ENCODE data around the gene CUX1.

Gene CUX1

GRCh38 chr7:102099474-102099873 is 282.0 kb downstream of the CUX1 start:
- no peak for FAIRE-seq

GRCh38 chr7:102101111-102101551 is 283.7 kb downstream of the CUX1 start:
- no peak for FAIRE-seq
- DNase-seq (ENCODE audit: extremely low spot score, insufficient read length, low read depth), result no peak

More at GRCh38 chr7:102099474-102099873, 282.0 kb downstream of the CUX1 start:
- DNase-seq (ENCODE audit: extremely low spot score, insufficient read length, low read depth), result no peak

GRCh38 chr7:102101926-102102325 is 284.5 kb downstream of the CUX1 start:
- no peak for DNase-seq (ENCODE audit: extremely low spot score, insufficient read length, low read depth)
- no peak for FAIRE-seq

GRCh38 chr7:102103027-102103372 is 285.6 kb downstream of the CUX1 start:
- FAIRE-seq (no peak), DNase-seq (ENCODE audit: extremely low spot score, insufficient read length, low read depth) (no peak)

DNA sequence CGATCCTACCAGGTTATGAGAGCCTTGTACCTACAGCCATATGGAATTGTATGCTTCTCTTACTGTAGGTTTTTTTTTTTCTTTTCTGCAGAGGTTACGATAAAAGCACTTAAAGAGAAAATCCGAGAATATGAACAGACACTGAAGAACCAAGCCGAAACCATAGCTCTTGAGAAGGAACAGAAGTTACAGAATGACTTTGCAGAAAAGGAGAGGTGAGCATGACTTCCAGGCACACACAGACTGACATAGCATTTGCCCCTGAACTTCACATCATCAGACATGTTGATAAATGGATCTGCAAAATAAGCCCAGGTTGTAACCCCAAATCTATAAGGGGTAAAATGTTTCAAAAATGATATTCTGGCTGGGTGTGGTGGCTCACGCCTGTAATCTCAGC is 286.8 kb downstream of the CUX1 start:
- no peak for FAIRE-seq
- no peak for DNase-seq (ENCODE audit: extremely low spot score, insufficient read length, low read depth)

DNA sequence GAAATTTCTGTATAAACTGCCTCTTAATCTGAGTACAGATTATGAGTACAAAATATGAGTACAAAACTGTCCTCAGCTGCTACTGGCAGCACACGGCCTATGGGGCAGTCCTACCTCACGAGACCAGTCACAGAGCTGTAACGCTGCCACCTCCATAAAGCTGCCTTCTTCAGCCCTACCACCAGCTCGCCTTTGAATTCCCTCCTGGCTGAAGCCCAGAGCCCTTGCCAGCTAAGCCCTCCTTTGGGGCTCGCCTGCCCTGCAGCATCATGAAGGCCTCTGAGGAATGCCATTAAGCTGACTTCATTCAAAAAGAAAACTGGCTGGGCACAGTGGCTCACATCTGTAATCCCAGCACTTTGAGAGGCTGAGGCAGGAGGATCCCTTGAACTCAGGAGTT is 289.2 kb downstream of the CUX1 start:
- no peak for DNase-seq (ENCODE audit: extremely low spot score, insufficient read length, low read depth)

GRCh38 chr7:102107474-102108104 is 290.2 kb downstream of the CUX1 start:
- DNase-seq (ENCODE audit: extremely low spot score, insufficient read length, low read depth) (no peak), FAIRE-seq (no peak)

More for the DNA sequence above, 289.2 kb downstream of the CUX1 start:
- FAIRE-seq, result no peak

DNA sequence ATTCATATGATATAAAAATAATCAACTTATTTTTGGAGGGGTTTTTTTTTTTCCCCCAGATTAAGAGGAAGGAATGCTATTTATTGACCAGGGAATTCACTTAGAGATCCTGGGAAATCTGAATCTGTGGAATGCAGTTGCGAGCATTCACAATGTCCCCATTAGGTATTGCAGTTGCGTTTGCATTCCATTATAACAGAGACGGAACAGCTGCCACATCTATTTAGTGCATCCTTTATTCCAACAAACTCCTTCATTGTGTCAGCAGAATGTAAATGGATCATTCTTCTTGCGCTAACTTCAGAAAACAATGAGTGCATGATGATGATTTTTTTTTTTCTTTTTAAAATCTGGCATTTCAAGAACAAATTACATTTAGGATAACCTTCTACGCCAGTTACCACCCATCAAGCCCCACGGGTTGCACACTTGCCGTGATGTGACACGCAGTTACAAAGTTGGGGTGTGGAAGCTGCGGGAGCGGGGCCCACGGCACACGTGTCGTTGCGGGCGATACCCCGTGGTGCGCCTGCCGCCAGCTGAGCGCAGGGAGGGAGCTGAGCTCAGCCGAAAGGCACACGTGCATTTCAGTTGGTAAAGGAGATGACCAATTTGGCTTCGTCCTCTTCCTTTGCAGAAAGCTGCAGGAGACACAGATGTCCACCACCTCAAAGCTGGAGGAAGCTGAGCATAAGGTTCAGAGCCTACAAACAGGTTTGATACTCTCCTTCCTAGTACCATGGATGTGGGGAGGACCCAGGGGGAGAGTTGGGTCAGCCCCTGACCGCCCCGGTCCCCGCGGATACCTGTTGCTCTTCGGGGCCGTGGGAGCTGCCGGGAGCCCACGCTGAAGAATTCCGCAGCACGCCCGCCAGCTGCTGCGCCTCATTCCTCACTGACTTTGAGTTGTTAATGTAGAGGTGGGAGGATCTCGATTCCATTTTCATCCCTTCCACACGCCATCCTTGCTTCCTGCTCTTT is 293.9 kb downstream of the CUX1 start:
- DNase-seq (ENCODE audit: extremely low spot score, insufficient read length, low read depth), result no peak
- no peak for FAIRE-seq

DNA sequence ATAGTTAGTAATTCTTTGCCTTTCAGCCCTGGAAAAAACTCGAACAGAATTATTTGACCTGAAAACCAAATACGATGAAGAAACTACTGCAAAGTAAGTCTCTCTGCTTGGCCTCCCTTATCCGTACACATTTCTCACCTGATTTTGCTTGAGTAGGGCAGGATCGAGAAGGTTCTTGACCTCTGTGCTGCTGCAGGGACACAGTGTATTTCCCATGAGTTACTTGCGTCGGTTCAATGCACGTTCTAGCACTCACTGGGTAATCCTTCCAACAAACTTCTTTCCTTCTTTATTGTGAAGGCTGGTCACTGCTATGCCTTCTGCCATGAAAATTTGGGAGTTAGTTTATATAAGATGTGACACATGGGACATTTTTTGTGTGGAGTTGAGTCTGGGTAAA is 297.8 kb downstream of the CUX1 start:
- no peak for DNase-seq (ENCODE audit: extremely low spot score, insufficient read length, low read depth)
- FAIRE-seq, result no peak

DNA sequence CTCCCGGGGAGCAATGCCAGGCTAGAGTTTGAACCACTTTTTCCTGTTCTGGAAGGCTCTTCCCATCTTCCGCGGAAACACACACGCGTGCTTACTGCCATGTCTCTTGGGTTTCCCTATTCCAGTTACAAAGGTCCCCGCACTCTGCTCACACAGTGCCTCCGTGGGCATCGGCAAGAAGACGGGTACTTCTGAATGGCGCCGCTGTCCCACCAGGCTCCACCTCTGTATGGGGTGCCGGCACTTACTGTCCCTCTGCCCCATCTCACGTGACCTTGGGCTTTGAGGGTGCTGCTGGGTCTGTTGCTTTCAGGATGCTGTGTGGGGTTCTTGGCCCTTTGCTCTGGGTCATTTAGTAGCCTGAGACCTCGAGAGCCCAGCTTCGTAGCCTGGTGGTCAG is 298.5 kb downstream of the CUX1 start:
- DNase-seq (ENCODE audit: extremely low spot score, insufficient read length, low read depth), result no peak
- FAIRE-seq, result no peak

- no peak for DNase-seq (ENCODE audit: extremely low spot score, insufficient read length, low read depth)
These were observed 300.3 kb downstream of the CUX1 start for GRCh38 chr7:102117743-102118142.

GRCh38 chr7:102119213-102119651 is 301.8 kb downstream of the CUX1 start:
- DNase-seq (ENCODE audit: extremely low spot score, insufficient read length, low read depth) (no peak), FAIRE-seq (no peak)

More at GRCh38 chr7:102117743-102118142, 300.3 kb downstream of the CUX1 start:
- no peak for FAIRE-seq

GRCh38 chr7:102119925-102120324 is 302.5 kb downstream of the CUX1 start:
- FAIRE-seq, result no peak
- no peak for DNase-seq (ENCODE audit: extremely low spot score, insufficient read length, low read depth)

GRCh38 chr7:102120666-102121195 is 303.3 kb downstream of the CUX1 start:
- FAIRE-seq (no peak), DNase-seq (ENCODE audit: extremely low spot score, insufficient read length, low read depth) (no peak)

DNA sequence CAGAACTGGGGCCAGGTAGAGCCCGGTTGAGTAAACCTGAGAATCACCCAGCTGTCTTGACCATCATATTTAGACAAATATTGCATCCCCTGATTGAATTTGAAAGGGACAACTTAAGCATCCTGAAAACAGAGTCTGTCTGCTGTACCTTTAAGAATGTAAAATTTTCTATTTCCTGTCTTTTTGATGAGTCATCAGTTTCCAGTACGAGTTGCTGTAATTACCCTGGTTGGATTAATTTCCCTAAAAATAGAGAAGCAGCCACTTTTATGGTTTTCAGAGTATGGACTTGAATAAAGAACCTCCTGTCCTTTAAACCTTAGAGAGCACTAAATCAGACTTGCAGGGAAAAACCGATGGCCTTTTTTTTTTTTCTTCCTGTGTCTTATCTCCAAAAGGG is 304.6 kb downstream of the CUX1 start:
- DNase-seq (ENCODE audit: extremely low spot score, insufficient read length, low read depth) (no peak), FAIRE-seq (peak; percentile 5)

GRCh38 chr7:102125127-102125596 is 307.7 kb downstream of the CUX1 start:
- DNase-seq (ENCODE audit: extremely low spot score, insufficient read length, low read depth) (no peak), FAIRE-seq (peak; percentile 48)

DNA sequence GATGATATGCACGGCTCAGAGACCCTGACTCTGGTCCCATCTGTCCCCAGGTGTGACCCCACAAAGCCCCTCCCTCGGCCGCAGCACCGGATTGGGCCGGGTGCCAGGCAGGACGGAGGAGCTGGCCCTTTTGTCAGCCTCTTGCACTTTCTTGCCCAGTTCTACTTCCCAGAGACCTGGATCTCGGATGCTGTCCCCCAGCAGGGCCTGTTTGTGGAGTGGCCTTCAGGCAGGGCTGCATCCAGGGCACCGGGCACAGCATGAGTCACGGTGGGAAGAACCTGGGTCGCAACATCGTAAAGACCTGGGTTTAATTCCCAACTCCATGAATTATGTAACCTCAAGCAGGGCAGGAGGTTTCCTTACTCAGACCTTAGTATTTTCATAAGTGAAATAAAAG is 310.9 kb downstream of the CUX1 start:
- DNase-seq (ENCODE audit: extremely low spot score, insufficient read length, low read depth) (no peak), FAIRE-seq (no peak)

GRCh38 chr7:102129636-102130370 is 312.4 kb downstream of the CUX1 start:
- no peak for FAIRE-seq
- no peak for DNase-seq (ENCODE audit: extremely low spot score, insufficient read length, low read depth)

DNA sequence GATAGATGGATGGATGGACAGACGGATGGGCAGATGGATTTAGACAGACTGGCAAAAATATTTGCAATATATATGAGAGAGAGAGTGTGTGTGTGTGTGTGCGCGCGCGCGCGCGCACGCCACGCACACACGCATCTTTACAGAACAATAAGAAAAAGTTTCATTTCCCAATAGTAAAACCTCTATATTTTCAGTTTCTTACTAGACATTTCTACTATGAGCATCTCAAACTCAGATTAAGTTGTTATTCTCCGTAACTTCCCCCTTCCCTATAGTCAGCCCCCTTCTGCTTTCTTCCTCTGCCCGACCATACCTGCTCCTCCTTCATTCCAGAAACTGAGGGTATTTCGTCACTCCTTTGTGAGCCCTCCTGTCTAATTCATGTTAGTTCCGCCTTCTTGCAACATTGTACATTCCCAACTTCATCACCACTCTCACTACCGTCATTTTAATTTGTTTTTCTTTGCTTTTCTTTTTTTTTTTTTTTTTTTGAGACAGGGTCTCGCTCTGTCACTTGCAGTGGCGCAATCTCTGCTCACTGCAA is 314.9 kb downstream of the CUX1 start:
- DNase-seq (ENCODE audit: extremely low spot score, insufficient read length, low read depth), result no peak
- FAIRE-seq, result no peak

DNA sequence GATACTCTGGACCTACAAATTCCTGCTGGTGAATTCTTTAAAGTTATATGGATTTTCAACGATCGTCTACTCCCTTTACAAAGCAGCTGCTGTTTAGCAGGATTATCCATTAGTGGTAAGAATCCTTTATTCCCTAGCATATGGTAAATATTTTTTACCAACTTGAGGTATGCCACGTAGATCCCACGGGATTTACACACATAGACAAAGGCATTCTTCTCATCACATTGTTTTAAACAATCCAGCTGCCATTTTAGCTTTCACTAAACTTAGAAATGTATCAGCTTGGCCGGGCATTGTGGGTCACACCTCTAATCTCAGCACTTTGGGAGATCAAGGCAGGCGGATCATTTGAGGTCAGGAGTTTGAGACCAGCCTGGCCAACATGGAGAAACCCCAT is 321.2 kb downstream of the CUX1 start:
- FAIRE-seq (no peak), DNase-seq (ENCODE audit: extremely low spot score, insufficient read length, low read depth) (no peak)

All from GM18507 (cell line).